ENCODE measurements around the gene NMNAT2.

Gene NMNAT2

DNA sequence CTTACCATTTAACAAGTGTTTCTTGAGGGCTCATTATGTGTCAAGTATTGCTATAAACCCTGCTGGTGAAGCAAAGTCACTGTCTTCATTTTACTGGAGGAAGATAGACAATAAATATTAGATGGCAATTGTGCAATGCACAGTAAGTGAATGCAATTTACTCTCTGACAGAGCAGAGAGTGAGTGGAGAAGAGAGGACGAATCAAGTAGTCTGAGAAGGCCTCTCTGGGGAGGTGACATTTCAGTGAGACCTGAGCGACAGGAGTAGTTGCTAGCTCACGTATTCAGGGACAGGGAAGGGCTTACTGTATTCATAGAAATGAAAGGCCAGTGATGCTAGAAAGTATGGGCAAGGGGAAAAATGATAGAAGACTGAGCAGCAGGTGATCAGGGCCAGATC lies 1.2 kb upstream of the NMNAT2 start:
- no peaks in the 10 kb centered on the region for H3K9me3 ChIP-seq (ENCODE audit: insufficient read depth, low read length)
- H3K4me3 ChIP-seq (ENCODE audit: insufficient read length, low read depth): no peak overlapping the region
- no peaks in the 10 kb centered on the region for H3K4me1 ChIP-seq (ENCODE audit: insufficient read depth, insufficient read length)
- no peak for DNase-seq (ENCODE audit: low read depth, low spot score)
- no peak overlapping the region for H3K9ac ChIP-seq (ENCODE audit: insufficient read length, low read depth)
- no peak for TF ChIP-seq YY1 (IDR thresholded peaks at IDR 0.05; ENCODE audit: insufficient read depth, insufficient read length)
- TF ChIP-seq ZNF274 (IDR thresholded peaks at IDR 0.05; ENCODE audit: low read depth, low read length): no peak
- no peak for TF ChIP-seq SUZ12 (IDR thresholded peaks at IDR 0.05; ENCODE audit: extremely low read depth, insufficient read depth, insufficient read length)
- H3K36me3 ChIP-seq (ENCODE audit: insufficient read depth, insufficient read length, low read length): no peaks in the 10 kb centered on the region
- peaks cover 52% of the 10 kb centered on the region for H3K27me3 ChIP-seq (ENCODE audit: insufficient read depth, insufficient read length)

DNA sequence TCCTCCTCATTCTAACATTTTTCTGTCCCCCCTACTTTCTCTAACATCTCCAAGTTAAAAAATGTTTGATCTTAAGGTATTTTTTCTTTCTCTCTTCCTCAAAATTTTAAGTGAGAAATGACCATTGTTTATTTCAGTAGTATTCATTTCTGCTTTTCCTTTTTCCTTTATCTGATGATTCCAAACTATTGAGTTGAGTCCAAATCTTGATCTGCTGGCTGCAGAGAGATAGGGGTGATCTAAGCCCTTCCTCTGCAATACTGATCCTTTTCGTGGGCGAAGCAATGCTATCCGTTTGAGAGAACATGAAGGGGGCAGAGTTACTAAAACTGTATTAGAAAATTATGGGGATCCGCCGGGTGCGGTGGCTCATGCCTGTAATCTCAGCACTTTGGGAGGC lies 516 bp upstream of the NMNAT2 start:
- Histone ChIP-seq H3K9me3 (ENCODE audit: insufficient read depth, low read length) (no peaks in the 10 kb centered on the region), H3K36me3 (ENCODE audit: insufficient read depth, insufficient read length, low read length) (no peaks in the 10 kb centered on the region), H3K4me3 (ENCODE audit: insufficient read length, low read depth) (peak overlapping the region; percentile 64), H3K27me3 (ENCODE audit: insufficient read depth, insufficient read length) (peaks cover 52% of the 10 kb centered on the region), H3K9ac (ENCODE audit: insufficient read length, low read depth) (no peak overlapping the region), H3K4me1 (ENCODE audit: insufficient read depth, insufficient read length) (no peaks in the 10 kb centered on the region)
- no peak for DNase-seq (ENCODE audit: low read depth, low spot score)
- TF ChIP-seq ZNF274 (IDR thresholded peaks at IDR 0.05; ENCODE audit: low read depth, low read length) (no peak), YY1 (IDR thresholded peaks at IDR 0.05; ENCODE audit: insufficient read depth, insufficient read length) (no peak), SUZ12 (IDR thresholded peaks at IDR 0.05; ENCODE audit: extremely low read depth, insufficient read depth, insufficient read length) (no peak)

GRCh38 chr1:183416850-183417771 lies 1.1 kb downstream of the NMNAT2 start:
- no peaks in the 10 kb centered on the region for H3K36me3 ChIP-seq (ENCODE audit: insufficient read depth, insufficient read length, low read length)
- TF ChIP-seq SUZ12 (IDR thresholded peaks at IDR 0.05; ENCODE audit: extremely low read depth, insufficient read depth, insufficient read length): peak; percentile 80
- TF ChIP-seq ZNF274 (IDR thresholded peaks at IDR 0.05; ENCODE audit: low read depth, low read length): no peak
- peak overlapping the region; percentile 73 for H3K9ac ChIP-seq (ENCODE audit: insufficient read length, low read depth)
- DNase-seq (ENCODE audit: low read depth, low spot score): peak; percentile 75
- H3K9me3 ChIP-seq (ENCODE audit: insufficient read depth, low read length): no peaks in the 10 kb centered on the region
- H3K4me1 ChIP-seq (ENCODE audit: insufficient read depth, insufficient read length): no peaks in the 10 kb centered on the region
- peak overlapping the region; percentile 64 for H3K4me3 ChIP-seq (ENCODE audit: insufficient read length, low read depth)
- peaks cover 52% of the 10 kb centered on the region for H3K27me3 ChIP-seq (ENCODE audit: insufficient read depth, insufficient read length)

GRCh38 chr1:183414365-183414764 lies 3.8 kb downstream of the NMNAT2 start:
- no peak for DNase-seq (ENCODE audit: low read depth, low spot score)
- H3K27me3 ChIP-seq (ENCODE audit: insufficient read depth, insufficient read length): peaks cover 41% of the 10 kb centered on the region
- no peaks in the 10 kb centered on the region for H3K4me1 ChIP-seq (ENCODE audit: insufficient read depth, insufficient read length)
- no peak overlapping the region for H3K4me3 ChIP-seq (ENCODE audit: insufficient read length, low read depth)
- TF ChIP-seq SUZ12 (IDR thresholded peaks at IDR 0.05; ENCODE audit: extremely low read depth, insufficient read depth, insufficient read length) (no peak), YY1 (IDR thresholded peaks at IDR 0.05; ENCODE audit: insufficient read depth, insufficient read length) (no peak), ZNF274 (IDR thresholded peaks at IDR 0.05; ENCODE audit: low read depth, low read length) (no peak)
- no peaks in the 10 kb centered on the region for H3K36me3 ChIP-seq (ENCODE audit: insufficient read depth, insufficient read length, low read length)
- no peak overlapping the region for H3K9ac ChIP-seq (ENCODE audit: insufficient read length, low read depth)
- no peaks in the 10 kb centered on the region for H3K9me3 ChIP-seq (ENCODE audit: insufficient read depth, low read length)

DNA sequence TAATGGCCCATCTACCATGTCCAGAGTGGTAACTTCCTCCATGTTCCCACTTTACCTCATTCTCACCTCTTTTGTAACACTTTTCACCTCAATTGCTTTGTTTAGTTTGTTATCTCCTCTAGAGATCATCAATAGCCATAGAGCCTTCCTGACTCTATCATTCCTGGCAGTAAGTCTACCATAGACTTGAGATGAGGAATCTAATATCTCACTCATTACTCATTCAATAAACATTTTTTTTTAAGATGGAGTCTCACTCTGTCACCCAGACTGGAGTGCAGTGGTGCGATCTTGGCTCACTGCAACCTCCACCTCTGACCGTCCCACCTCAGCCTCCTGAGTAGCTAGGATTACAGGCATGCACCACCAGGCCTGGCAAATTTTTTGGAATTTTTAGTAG lies 7.1 kb downstream of the NMNAT2 start:
- no peak for TF ChIP-seq SUZ12 (IDR thresholded peaks at IDR 0.05; ENCODE audit: extremely low read depth, insufficient read depth, insufficient read length)
- no peak for TF ChIP-seq ZNF274 (IDR thresholded peaks at IDR 0.05; ENCODE audit: low read depth, low read length)
- no peak for TF ChIP-seq YY1 (IDR thresholded peaks at IDR 0.05; ENCODE audit: insufficient read depth, insufficient read length)
- Histone ChIP-seq H3K36me3 (ENCODE audit: insufficient read depth, insufficient read length, low read length) (no peaks in the 10 kb centered on the region), H3K9me3 (ENCODE audit: insufficient read depth, low read length) (no peaks in the 10 kb centered on the region), H3K9ac (ENCODE audit: insufficient read length, low read depth) (no peak overlapping the region), H3K27me3 (ENCODE audit: insufficient read depth, insufficient read length) (peaks cover 9% of the 10 kb centered on the region), H3K4me1 (ENCODE audit: insufficient read depth, insufficient read length) (no peaks in the 10 kb centered on the region), H3K4me3 (ENCODE audit: insufficient read length, low read depth) (no peak overlapping the region)
- DNase-seq (ENCODE audit: low read depth, low spot score): no peak

DNA sequence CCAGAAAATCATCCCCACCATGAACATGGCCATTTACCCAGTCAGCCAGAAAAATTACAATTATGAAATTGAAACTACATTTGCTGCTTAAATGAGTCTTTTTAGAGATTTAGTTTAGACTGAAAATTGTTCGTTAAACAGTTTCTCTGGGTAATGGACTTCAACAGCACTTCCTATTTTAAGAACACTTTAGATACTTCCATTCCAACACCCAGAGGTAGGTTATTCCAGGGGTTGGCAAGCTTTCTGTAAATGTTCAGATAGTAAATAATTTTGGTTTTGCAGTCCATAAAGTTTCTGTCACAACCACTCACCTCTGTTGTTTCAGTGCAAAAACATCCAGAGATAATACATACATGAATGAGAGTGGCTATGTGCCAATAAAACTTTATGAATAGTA lies 10.2 kb downstream of the NMNAT2 start:
- H3K4me3 ChIP-seq (ENCODE audit: insufficient read length, low read depth): no peak overlapping the region
- no peaks in the 10 kb centered on the region for H3K4me1 ChIP-seq (ENCODE audit: insufficient read depth, insufficient read length)
- no peak for DNase-seq (ENCODE audit: low read depth, low spot score)
- no peaks in the 10 kb centered on the region for H3K9me3 ChIP-seq (ENCODE audit: insufficient read depth, low read length)
- H3K9ac ChIP-seq (ENCODE audit: insufficient read length, low read depth): no peak overlapping the region
- TF ChIP-seq SUZ12 (IDR thresholded peaks at IDR 0.05; ENCODE audit: extremely low read depth, insufficient read depth, insufficient read length) (no peak), ZNF274 (IDR thresholded peaks at IDR 0.05; ENCODE audit: low read depth, low read length) (no peak), YY1 (IDR thresholded peaks at IDR 0.05; ENCODE audit: insufficient read depth, insufficient read length) (no peak)
- no peaks in the 10 kb centered on the region for H3K36me3 ChIP-seq (ENCODE audit: insufficient read depth, insufficient read length, low read length)
- H3K27me3 ChIP-seq (ENCODE audit: insufficient read depth, insufficient read length): no peaks in the 10 kb centered on the region

GRCh38 chr1:183407474-183407873 lies 10.7 kb downstream of the NMNAT2 start:
- TF ChIP-seq SUZ12 (IDR thresholded peaks at IDR 0.05; ENCODE audit: extremely low read depth, insufficient read depth, insufficient read length) (no peak), ZNF274 (IDR thresholded peaks at IDR 0.05; ENCODE audit: low read depth, low read length) (no peak), YY1 (IDR thresholded peaks at IDR 0.05; ENCODE audit: insufficient read depth, insufficient read length) (no peak)
- H3K9ac ChIP-seq (ENCODE audit: insufficient read length, low read depth): no peak overlapping the region
- no peak for DNase-seq (ENCODE audit: low read depth, low spot score)
- H3K36me3 ChIP-seq (ENCODE audit: insufficient read depth, insufficient read length, low read length): no peaks in the 10 kb centered on the region
- no peaks in the 10 kb centered on the region for H3K27me3 ChIP-seq (ENCODE audit: insufficient read depth, insufficient read length)
- no peaks in the 10 kb centered on the region for H3K9me3 ChIP-seq (ENCODE audit: insufficient read depth, low read length)
- no peak overlapping the region for H3K4me3 ChIP-seq (ENCODE audit: insufficient read length, low read depth)
- no peaks in the 10 kb centered on the region for H3K4me1 ChIP-seq (ENCODE audit: insufficient read depth, insufficient read length)

Data from NT2/D1 (cell line).